HuH-7.5 (cell line): ENCODE data around the gene XYLT1.

Experiments
- DNase-seq: peaks from one replicate; pipeline ENCODE4 v3.0.0; 2011; ENCODE audit warnings: low spot score

XYLT1 gene

GRCh38 chr16:17286443-17286842, 184.3 kb downstream of the XYLT1 start:
- no peak for DNase-seq

GRCh38 chr16:17283016-17283415, 187.7 kb downstream of the XYLT1 start:
- DNase-seq, result no peak

- no peak for DNase-seq
Observed at GRCh38 chr16:17282247-17282646, 188.5 kb downstream of the XYLT1 start.

- DNase-seq, result no peak
Observed at GRCh38 chr16:17281052-17281451, 189.7 kb downstream of the XYLT1 start.

- no peak for DNase-seq
Observed at GRCh38 chr16:17278988-17279387, 191.8 kb downstream of the XYLT1 start.

GRCh38 chr16:17277981-17278381, 192.8 kb downstream of the XYLT1 start:
- DNase-seq, result no peak

GRCh38 chr16:17276610-17277009, 194.2 kb downstream of the XYLT1 start:
- no peak for DNase-seq

- no peak for DNase-seq
Observed at GRCh38 chr16:17276010-17276530, 194.7 kb downstream of the XYLT1 start.

- DNase-seq, result no peak
Observed at GRCh38 chr16:17275076-17276009, 195.4 kb downstream of the XYLT1 start.

- DNase-seq, result no peak
Observed at GRCh38 chr16:17273142-17273561, 197.6 kb downstream of the XYLT1 start.

GRCh38 chr16:17272716-17273115, 198.0 kb downstream of the XYLT1 start:
- no peak for DNase-seq

- no peak for DNase-seq
Observed at GRCh38 chr16:17271687-17272086, 199.1 kb downstream of the XYLT1 start.

GRCh38 chr16:17270683-17271109, 200.1 kb downstream of the XYLT1 start:
- DNase-seq, result no peak

GRCh38 chr16:17270111-17270510, 200.6 kb downstream of the XYLT1 start:
- no peak for DNase-seq

GRCh38 chr16:17269439-17269838, 201.3 kb downstream of the XYLT1 start:
- no peak for DNase-seq

- DNase-seq, result no peak
Observed at GRCh38 chr16:17266608-17267313, 204.0 kb downstream of the XYLT1 start.

GRCh38 chr16:17265154-17265553, 205.6 kb downstream of the XYLT1 start:
- DNase-seq, result no peak

- no peak for DNase-seq
Observed at GRCh38 chr16:17261197-17261858, 209.4 kb downstream of the XYLT1 start.

GRCh38 chr16:17260276-17260849, 210.4 kb downstream of the XYLT1 start:
- DNase-seq, result no peak

- DNase-seq, result no peak
Observed at GRCh38 chr16:17259751-17260270, 210.9 kb downstream of the XYLT1 start.

GRCh38 chr16:17258848-17259713, 211.7 kb downstream of the XYLT1 start:
- no peak for DNase-seq
